SK-N-MC (cell line): ENCODE measurements around the gene PLXNA2.

ENCODE experiments used
- DNase-seq: peaks from one replicate; pipeline ENCODE4 v3.0.0-alpha.2; 2011; ENCODE audit warnings: low read depth, low spot score
- H3K27ac ChIP-seq: fragments of 200-600 bp; sonication (generic); 2 replicates; pipeline ENCODE4 v1.5.1; 2016; ENCODE audit warnings: mixed run types
- H3K36me3 ChIP-seq: fragments of 200-600 bp; sonication (generic); 2 replicates; pipeline ENCODE4 v1.6.1; 2017; ENCODE audit warnings: antibody characterized with exemption, low read length, mixed read lengths; ENCODE audit not compliant: insufficient read depth
- H3K4me3 ChIP-seq: fragments of 200-600 bp; sonication (generic); 2 replicates; pipeline ENCODE4 v1.5.1; 2016
- H3K9ac ChIP-seq: fragments of 200-600 bp; sonication (generic); 2 replicates; pipeline ENCODE4 v1.8.0; 2017; ENCODE audit warnings: mixed run types, mixed read lengths; ENCODE audit not compliant: insufficient read length
- H3K9me3 ChIP-seq: fragments of 200-600 bp; sonication (generic); 2 replicates; pipeline ENCODE4 v1.6.1; 2017; ENCODE audit warnings: low read depth, mild to moderate bottlenecking, antibody characterized with exemption, low read length, moderate library complexity, mixed read lengths
- EZH2 ChIP-seq: fragments of 200-600 bp; sonication (generic); IDR thresholded peaks from one replicate; pipeline ENCODE4 v1.6.1; 2017; ENCODE audit warnings: antibody characterized with exemption
- FOXP2 ChIP-seq: optimal IDR thresholded peaks from 2 replicates; pipeline ENCODE3; 2011; ENCODE audit warnings: mild to moderate bottlenecking, moderate library complexity; ENCODE audit not compliant: insufficient read depth; ENCODE audit errors: extremely low read length, control extremely low read depth
- POLR2AphosphoS5 ChIP-seq: IDR thresholded peaks from 2 replicates; pipeline ENCODE4 v1.6.1; 2012; ENCODE audit warnings: mild to moderate bottlenecking, low read depth, low read length, borderline replicate concordance

The PLXNA2 gene

DNA sequence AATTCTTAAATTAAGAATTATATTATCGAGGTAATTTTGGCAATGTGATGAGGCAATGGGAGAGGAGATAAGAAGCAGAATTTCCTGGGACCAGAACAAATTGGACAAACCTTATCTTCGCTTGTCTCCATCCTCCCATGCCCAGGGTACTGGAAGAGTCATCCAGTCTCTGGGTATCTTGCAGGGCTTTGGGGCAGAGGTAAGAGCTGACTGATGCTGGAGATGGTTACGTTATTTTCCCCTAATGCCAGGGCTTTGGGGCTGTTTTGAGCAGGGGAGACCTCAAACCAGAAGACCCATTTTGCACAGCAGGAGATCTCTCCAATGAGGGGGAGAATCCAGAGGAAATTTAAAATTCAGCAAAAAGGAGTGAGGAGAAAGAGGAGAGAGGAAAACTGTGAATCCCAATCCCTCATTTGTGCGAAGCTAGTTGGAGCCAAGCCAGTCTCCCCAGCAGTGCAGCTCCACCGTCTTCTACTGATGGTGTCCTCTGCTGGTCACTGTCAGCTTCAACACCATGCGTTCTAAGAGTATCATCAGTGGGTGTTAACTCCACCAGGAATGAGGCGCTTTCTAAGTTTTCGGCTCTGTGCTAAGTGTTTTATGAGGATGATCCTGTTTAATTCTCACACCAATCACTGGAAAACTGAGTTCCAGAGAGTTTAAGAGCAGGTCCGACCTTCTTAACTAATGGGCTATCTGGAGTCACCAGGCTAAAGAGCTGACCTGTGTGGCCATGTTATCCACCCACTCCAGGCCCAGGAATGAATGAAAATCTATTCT, 246.5 kb downstream of the PLXNA2 start:
- Histone ChIP-seq H3K4me3 (no peak overlapping the region), H3K9ac (no peak overlapping the region), H3K9me3 (no peaks in the 10 kb centered on the region), H3K27ac (no peak overlapping the region), H3K36me3 (no peaks in the 10 kb centered on the region)
- no peak for TF ChIP-seq FOXP2
- no peak for TF ChIP-seq EZH2
- peak; percentile 24 for DNase-seq

GRCh38 chr1:207996636-207997035, 247.5 kb downstream of the PLXNA2 start:
- no peak overlapping the region for H3K9ac ChIP-seq
- no peak overlapping the region for H3K27ac ChIP-seq
- no peak for DNase-seq
- TF ChIP-seq POLR2AphosphoS5, result no peak
- TF ChIP-seq FOXP2, result no peak
- no peak for TF ChIP-seq EZH2
- no peak overlapping the region for H3K4me3 ChIP-seq
- H3K36me3 ChIP-seq, result no peaks in the 10 kb centered on the region
- no peaks in the 10 kb centered on the region for H3K9me3 ChIP-seq

- Histone ChIP-seq H3K9ac (no peak overlapping the region), H3K27ac (no peak overlapping the region), H3K9me3 (no peaks in the 10 kb centered on the region), H3K36me3 (no peaks in the 10 kb centered on the region), H3K4me3 (no peak overlapping the region)
- TF ChIP-seq POLR2AphosphoS5, result no peak
- DNase-seq, result no peak
These were observed 248.6 kb downstream of the PLXNA2 start for GRCh38 chr1:207995576-207995975.

- no peak overlapping the region for H3K27ac ChIP-seq
- no peak for TF ChIP-seq POLR2AphosphoS5
- H3K9me3 ChIP-seq, result no peaks in the 10 kb centered on the region
- H3K4me3 ChIP-seq, result no peak overlapping the region
- no peaks in the 10 kb centered on the region for H3K36me3 ChIP-seq
- no peak for DNase-seq
- no peak overlapping the region for H3K9ac ChIP-seq
These were observed 250.4 kb downstream of the PLXNA2 start for GRCh38 chr1:207993477-207994445.

GRCh38 chr1:207992677-207993236, 251.4 kb downstream of the PLXNA2 start:
- H3K27ac ChIP-seq, result no peak overlapping the region
- no peaks in the 10 kb centered on the region for H3K9me3 ChIP-seq
- TF ChIP-seq EZH2 (no peak), FOXP2 (no peak), POLR2AphosphoS5 (no peak)
- H3K9ac ChIP-seq, result no peak overlapping the region
- DNase-seq, result no peak
- H3K4me3 ChIP-seq, result no peak overlapping the region
- no peaks in the 10 kb centered on the region for H3K36me3 ChIP-seq

DNA sequence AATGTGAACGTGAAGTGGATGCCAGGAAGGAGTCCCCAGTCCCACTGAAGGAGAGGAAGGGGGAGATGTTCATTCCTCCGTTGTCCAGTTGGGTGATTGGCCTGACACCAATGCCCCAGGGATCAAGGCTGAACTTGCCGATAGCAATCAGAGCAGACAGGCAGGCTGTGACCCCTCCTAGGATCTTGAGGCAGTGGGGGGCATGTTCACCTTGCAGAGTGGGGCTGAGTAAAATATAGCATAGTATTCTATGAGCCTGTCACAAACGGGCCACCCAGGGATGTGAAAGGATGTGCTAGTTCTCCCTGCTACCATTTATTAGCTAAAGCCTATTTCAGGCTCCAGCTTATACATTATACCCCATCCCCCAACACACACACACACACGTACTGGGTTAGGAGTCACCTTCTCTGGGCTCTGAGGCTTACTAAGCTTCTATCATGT, 252.6 kb downstream of the PLXNA2 start:
- Histone ChIP-seq H3K4me3 (no peak overlapping the region), H3K9ac (no peak overlapping the region), H3K27ac (no peak overlapping the region), H3K9me3 (no peaks in the 10 kb centered on the region), H3K36me3 (no peaks in the 10 kb centered on the region)
- TF ChIP-seq FOXP2 (no peak), EZH2 (no peak), POLR2AphosphoS5 (no peak)
- no peak for DNase-seq

- DNase-seq, result no peak
- Histone ChIP-seq H3K27ac (no peak overlapping the region), H3K9ac (no peak overlapping the region), H3K9me3 (no peaks in the 10 kb centered on the region), H3K4me3 (no peak overlapping the region), H3K36me3 (no peaks in the 10 kb centered on the region)
- no peak for TF ChIP-seq POLR2AphosphoS5
These were observed 253.2 kb downstream of the PLXNA2 start for GRCh38 chr1:207990876-207991582.

DNA sequence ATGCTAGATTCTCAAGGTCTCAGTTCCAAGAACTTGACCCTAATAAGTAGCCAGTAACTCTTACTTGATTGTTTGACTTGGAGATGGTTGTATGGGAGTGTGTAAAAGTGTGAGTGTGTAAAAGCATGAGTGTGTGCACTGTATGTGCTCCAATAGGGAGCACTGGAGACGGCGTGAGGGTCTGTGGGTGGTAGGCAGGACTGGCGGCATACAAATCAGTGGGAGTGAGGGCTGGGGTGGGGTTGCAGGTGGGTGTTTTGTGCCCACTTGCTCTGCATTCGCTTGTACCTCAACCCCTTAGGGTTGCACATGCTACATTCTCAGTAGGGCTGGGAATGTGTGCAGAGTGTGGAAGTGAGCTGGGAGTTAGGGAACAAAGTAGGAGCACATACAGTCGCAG, 253.7 kb downstream of the PLXNA2 start:
- no peak overlapping the region for H3K27ac ChIP-seq
- no peak for TF ChIP-seq EZH2
- no peak for TF ChIP-seq POLR2AphosphoS5
- TF ChIP-seq FOXP2, result no peak
- H3K9ac ChIP-seq, result no peak overlapping the region
- H3K4me3 ChIP-seq, result no peak overlapping the region
- H3K36me3 ChIP-seq, result no peaks in the 10 kb centered on the region
- no peak for DNase-seq
- no peaks in the 10 kb centered on the region for H3K9me3 ChIP-seq
